Transverse colon (tissue), 4 donors: Measurements from ENCODE around the gene PYROXD2.

Experiments used
- CTCF ChIP-seq, 5 experiments: fragments of 200-600 bp in 3 of 5; fragments of 450-650 bp in 2 of 5; sonication (generic) in 3 of 5; IDR thresholded peaks; 1 replicate in 2 of 5; 2 replicates in 3 of 5; pipeline ENCODE4 v1.5.1; 2016 to 2017; ENCODE audit warnings: antibody characterized with exemption in 5 of 5, inconsistent platforms in 3 of 5, mild to moderate bottlenecking in 2 of 5, moderate library complexity in 1 of 5
- POLR2A ChIP-seq: fragments of 450-650 bp; IDR thresholded peaks from one replicate; pipeline ENCODE4 v1.6.1; 2016; ENCODE audit warnings: antibody characterized with exemption, mild to moderate bottlenecking, moderate library complexity
- POLR2AphosphoS5 ChIP-seq, 3 donors: sonication (generic); formaldehyde crosslinking; IDR thresholded peaks; one replicate each; pipeline ENCODE4 v1.6.1; 2016; ENCODE audit warnings: antibody characterized with exemption in 3 of 3

DNA sequence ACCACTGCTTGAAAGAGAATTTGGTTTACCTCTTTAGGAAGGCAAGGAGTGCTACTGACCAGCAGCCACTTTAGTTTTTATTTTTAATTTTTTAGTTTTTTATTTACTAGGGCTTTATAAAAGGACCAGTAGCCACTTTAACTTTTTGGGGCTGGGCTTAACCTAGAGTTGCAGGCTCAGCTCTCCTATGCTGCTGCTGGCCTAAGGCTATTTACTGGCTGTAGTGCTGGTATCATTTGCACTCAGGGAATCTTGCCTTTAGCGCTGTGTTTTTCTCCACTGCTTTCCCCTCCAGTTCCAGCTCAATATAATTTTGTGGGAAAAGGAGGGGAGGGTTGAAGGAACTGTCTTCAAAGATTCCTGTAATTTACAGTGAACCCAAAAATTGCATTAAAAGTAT, 18.4 kb upstream of the PYROXD2 start:
- TF ChIP-seq POLR2A: no peak
- no peak for TF ChIP-seq CTCF (IDR thresholded peaks at IDR 0.05)
- no peak for TF ChIP-seq POLR2AphosphoS5 (IDR thresholded peaks at IDR 0.05)
